BLaER1 treated with 17β-estradiol and CSF1 and Interleukin-3, amounts not matched to agents 10 nM and 100 nM (cell line): ENCODE results near the gene P2RX5.
"Not testable (repeated sequence)": the region's sequence is repeated elsewhere in the genome, so short reads cannot be mapped to it uniquely, and the experiment has no call there.

Source experiments
- H3K27ac ChIP-seq, 11 experiments: shearing (Covaris generic); formaldehyde crosslinking; 2 replicates each; pipeline ENCODE4 v1.8.1; 2022
- H3K27me3 ChIP-seq, 11 experiments: shearing (Covaris generic); formaldehyde crosslinking; 2 replicates each; pipeline ENCODE4 v1.8.1; 2022
- H3K36me3 ChIP-seq, 11 experiments: shearing (Covaris generic); formaldehyde crosslinking; 2 replicates each; pipeline ENCODE4 v1.8.1; 2022
- H3K4me1 ChIP-seq, 10 experiments: shearing (Covaris generic); formaldehyde crosslinking; 2 replicates each; pipeline ENCODE4 v1.8.1; 2022
- H3K4me2 ChIP-seq, 11 experiments: shearing (Covaris generic); formaldehyde crosslinking; 2 replicates each; pipeline ENCODE4 v1.8.1; 2022
- H3K4me3 ChIP-seq, 10 experiments: shearing (Covaris generic); formaldehyde crosslinking; 2 replicates each; pipeline ENCODE4 v1.8.1; 2022
- H3K9ac ChIP-seq, 11 experiments: shearing (Covaris generic); formaldehyde crosslinking; 2 replicates each; pipeline ENCODE4 v1.8.1; 2022
- H3K9me3 ChIP-seq, 11 experiments: shearing (Covaris generic); formaldehyde crosslinking; replicated peaks in 1 of 11; 2 replicates each; pipeline ENCODE4 v1.8.1; 2022
- H4K20me1 ChIP-seq, 11 experiments: shearing (Covaris generic); formaldehyde crosslinking; 2 replicates each; pipeline ENCODE4 v1.8.1; 2022
- Cebpa-rat ChIP-seq, 11 experiments: shearing (Covaris generic); IDR thresholded peaks; 2 replicates each; pipeline ENCODE4 v1.8.1; 2022

P2RX5 gene

GRCh38 chr17:3732210-3732621, 36.3 kb upstream of the P2RX5 start:
- Histone ChIP-seq H3K4me3 (no peak overlapping the region), H3K4me2 (peak overlapping the region in 3 of 11 experiments; percentile 8 to 13 (median 11); a peak in 3 of 22 replicates), H3K4me1 (peaks cover 0 to 33% (median 16%) of the 10 kb centered on the region in 10 experiments; a peak in 16 of 20 replicates), H3K27ac (no peak overlapping the region), H3K9me3 (no peaks in the 10 kb centered on the region), H4K20me1 (peaks cover 0 to 23% (median 0%) of the 10 kb centered on the region in 11 experiments; a peak in 8 of 22 replicates), H3K9ac (peak overlapping the region in 2 of 11 experiments; percentile 4 to 32; a peak in 2 of 22 replicates), H3K36me3 (peaks cover 0 to 27% (median 23%) of the 10 kb centered on the region in 11 experiments; a peak in 13 of 22 replicates), H3K27me3 (no peaks in the 10 kb centered on the region)
- TF ChIP-seq Cebpa-rat (IDR thresholded peaks at IDR 0.05), result no peak

- Histone ChIP-seq H3K4me2 (0 out of 22 replicates have a peak overlapping the region, but pooled peaks of 2 of the 11 experiments have one; percentile 8 to 21), H3K36me3 (peaks cover 0 to 37% (median 32%) of the 10 kb centered on the region in 11 experiments; a peak in 14 of 22 replicates), H3K27me3 (no peaks in the 10 kb centered on the region), H3K4me1 (peaks cover 2 to 46% (median 29%) of the 10 kb centered on the region in 10 experiments; a peak in 17 of 20 replicates), H3K9me3 (no peaks in the 10 kb centered on the region), H3K9ac (peak overlapping the region in 1 of 11 experiments; percentile 8; a peak in 2 of 22 replicates), H3K27ac (no peak overlapping the region), H3K4me3 (no peak overlapping the region), H4K20me1 (peaks cover 0 to 34% (median 9%) of the 10 kb centered on the region in 11 experiments; a peak in 14 of 22 replicates)
- no peak for TF ChIP-seq Cebpa-rat (IDR thresholded peaks at IDR 0.05)
Observed at GRCh38 chr17:3730881-3731429, 35.0 kb upstream of the P2RX5 start.

- Histone ChIP-seq H3K9ac (no peak overlapping the region), H3K36me3 (peaks cover 0 to 47% (median 41%) of the 10 kb centered on the region in 11 experiments; a peak in 15 of 22 replicates), H3K4me1 (peaks cover 13 to 57% (median 39%) of the 10 kb centered on the region in 10 experiments), H3K27ac (no peak overlapping the region), H3K9me3 (no peaks in the 10 kb centered on the region), H3K4me3 (no peak overlapping the region), H3K27me3 (no peaks in the 10 kb centered on the region), H3K4me2 (no peak overlapping the region), H4K20me1 (peaks cover 0 to 44% (median 14%) of the 10 kb centered on the region in 11 experiments; a peak in 14 of 22 replicates)
- no peak for TF ChIP-seq Cebpa-rat (IDR thresholded peaks at IDR 0.05)
Observed at GRCh38 chr17:3729881-3730280, 33.9 kb upstream of the P2RX5 start.

- H3K27ac ChIP-seq, result peak overlapping the region in 1 of 11 experiments; percentile 48; a peak in 1 of 22 replicates
- peaks cover 0 to 47% (median 41%) of the 10 kb centered on the region in 11 experiments; a peak in 15 of 22 replicates for H3K36me3 ChIP-seq
- not testable (repeated sequence) for H3K9ac ChIP-seq, H3K4me3 ChIP-seq, H3K27me3 ChIP-seq, H3K9me3 ChIP-seq
- peaks cover 19 to 64% (median 46%) of the 10 kb centered on the region in 10 experiments for H3K4me1 ChIP-seq
- peaks cover 0 to 49% (median 22%) of the 10 kb centered on the region in 11 experiments; a peak in 14 of 22 replicates for H4K20me1 ChIP-seq
- H3K4me2 ChIP-seq, result peak overlapping the region in 7 of 11 experiments; percentile 92 to 98 (median 97); a peak in 10 of 22 replicates
Observed at GRCh38 chr17:3728099-3728498, 32.1 kb upstream of the P2RX5 start.

GRCh38 chr17:3727041-3727440, 31.1 kb upstream of the P2RX5 start:
- no peak for TF ChIP-seq Cebpa-rat (IDR thresholded peaks at IDR 0.05)
- no peaks in the 10 kb centered on the region for H3K9me3 ChIP-seq
- H3K4me1 ChIP-seq, result peaks cover 29 to 66% (median 52%) of the 10 kb centered on the region in 10 experiments
- peak overlapping the region in 9 of 11 experiments; percentile 17 to 97 (median 59); a peak in 11 of 22 replicates for H3K9ac ChIP-seq
- peaks cover 0 to 49% (median 22%) of the 10 kb centered on the region in 11 experiments; a peak in 14 of 22 replicates for H4K20me1 ChIP-seq
- peak overlapping the region in 4 of 11 experiments; percentile 26 to 49 (median 38); a peak in 7 of 22 replicates for H3K27ac ChIP-seq
- H3K4me2 ChIP-seq, result peak overlapping the region; percentile 18 to 98 (median 96); a peak in 21 of 22 replicates
- no peaks in the 10 kb centered on the region for H3K27me3 ChIP-seq
- peak overlapping the region in 5 of 10 experiments; percentile 25 to 98 (median 92); a peak in 5 of 20 replicates for H3K4me3 ChIP-seq
- peaks cover 0 to 47% (median 41%) of the 10 kb centered on the region in 11 experiments; a peak in 15 of 22 replicates for H3K36me3 ChIP-seq

GRCh38 chr17:3724378-3725077, 28.6 kb upstream of the P2RX5 start:
- peak overlapping the region; percentile 84 to 97 (median 92) for H3K9ac ChIP-seq
- peak overlapping the region; percentile 83 to 98 (median 97) for H3K4me2 ChIP-seq
- H3K27me3 ChIP-seq, result no peaks in the 10 kb centered on the region
- H3K4me1 ChIP-seq, result peaks cover 45 to 75% (median 69%) of the 10 kb centered on the region in 10 experiments
- peaks cover 0 to 54% (median 23%) of the 10 kb centered on the region in 11 experiments; a peak in 15 of 22 replicates for H4K20me1 ChIP-seq
- H3K36me3 ChIP-seq, result peaks cover 0 to 67% (median 51%) of the 10 kb centered on the region in 11 experiments; a peak in 20 of 22 replicates
- no peak for TF ChIP-seq Cebpa-rat (IDR thresholded peaks at IDR 0.05)
- no peaks in the 10 kb centered on the region for H3K9me3 ChIP-seq
- peak overlapping the region; percentile 77 to 99 (median 93) for H3K4me3 ChIP-seq
- H3K27ac ChIP-seq, result peak overlapping the region in 10 of 11 experiments; percentile 82 to 92 (median 90); a peak in 20 of 22 replicates

GRCh38 chr17:3723556-3724377, 27.8 kb upstream of the P2RX5 start, which contains the start of gene HASPIN:
Gene HASPIN, plus strand, starts transcription at chr17:3723903. Its CDS starts 33 bp downstream, at chr17:3723936.
- H3K27ac ChIP-seq, result peak within 1 kb of the TSS; percentile 82 to 92 (median 90)
- H3K4me3 ChIP-seq, result peak within 1 kb of the TSS; percentile 77 to 99 (median 93)
- peaks cover 0 to 54% (median 24%) of the 10 kb centered on the region in 11 experiments; a peak in 15 of 22 replicates for H4K20me1 ChIP-seq
- H3K4me2 ChIP-seq, result peak within 1 kb of the TSS; percentile 93 to 99 (median 97)
- no peak for TF ChIP-seq Cebpa-rat (IDR thresholded peaks at IDR 0.05)
- H3K27me3 ChIP-seq, result no peaks in the 10 kb centered on the region
- peaks cover 52 to 74% (median 70%) of the 10 kb centered on the region in 10 experiments for H3K4me1 ChIP-seq
- H3K9ac ChIP-seq, result peak within 1 kb of the TSS; percentile 84 to 97 (median 92)
- peaks cover 0 to 67% (median 52%) of the 10 kb centered on the region in 11 experiments; a peak in 20 of 22 replicates for H3K36me3 ChIP-seq
- H3K9me3 ChIP-seq, result no peaks in the 10 kb centered on the region

- H3K4me2 ChIP-seq, result peak overlapping the region; percentile 91 to 99 (median 96)
- peak overlapping the region; percentile 82 to 92 (median 90) for H3K27ac ChIP-seq
- peak overlapping the region; percentile 77 to 99 (median 93) for H3K4me3 ChIP-seq
- H3K9me3 ChIP-seq, result no peaks in the 10 kb centered on the region
- no peaks in the 10 kb centered on the region for H3K27me3 ChIP-seq
- H3K36me3 ChIP-seq, result peaks cover 2 to 69% (median 52%) of the 10 kb centered on the region in 11 experiments; a peak in 20 of 22 replicates
- TF ChIP-seq Cebpa-rat (IDR thresholded peaks at IDR 0.05), result no peak
- H4K20me1 ChIP-seq, result peaks cover 0 to 51% (median 25%) of the 10 kb centered on the region in 11 experiments; a peak in 15 of 22 replicates
- H3K9ac ChIP-seq, result peak overlapping the region; percentile 84 to 97 (median 92)
- peaks cover 58 to 80% (median 74%) of the 10 kb centered on the region in 10 experiments for H3K4me1 ChIP-seq
Observed at GRCh38 chr17:3723188-3723555, 27.2 kb upstream of the P2RX5 start.
